ENCODE measurements around the gene SDK1. TPM values are rescaled to one million over a fixed set of nuclear protein-coding genes. Genes with fewer than 3 reads are reported as not detected.

SDK1 gene
- total RNA-seq, 1 donor from 2014 or later, result 1.3 TPM

DNA sequence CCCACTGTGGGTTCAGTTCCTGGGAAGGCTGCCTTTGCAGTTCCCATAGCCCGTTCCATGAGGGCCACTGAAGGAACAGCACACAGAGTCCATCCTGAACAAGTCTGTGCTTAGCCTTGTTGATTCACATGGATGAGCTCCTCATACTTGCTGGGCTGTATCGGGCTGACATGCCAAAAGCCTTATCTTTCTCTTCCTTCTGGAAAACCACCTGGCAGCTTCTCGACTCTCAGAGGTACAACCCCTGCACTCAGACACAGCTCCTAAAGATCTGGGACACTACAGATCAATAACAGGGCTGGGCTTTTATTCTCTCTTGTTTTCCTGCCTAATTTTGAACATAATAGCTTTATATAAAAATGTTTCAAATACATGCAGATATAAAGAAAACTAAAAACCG lies 667.2 kb downstream of the SDK1 start:
- ChIA-PET CTCF (no interaction called here), POLR2A (no interaction called here)
- H3K36me3 Mint-ChIP-seq (ENCODE audit: low read depth), result no peaks in the 10 kb centered on the region
- peaks cover 12% of the 10 kb centered on the region for H3K27me3 Mint-ChIP-seq
- no peak overlapping the region for H3K27ac Mint-ChIP-seq
- no peak overlapping the region for H3K4me3 Mint-ChIP-seq
- intact Hi-C loops (cut with micrococcal nuclease), result no loop called here
- H3K4me1 Mint-ChIP-seq, result no peaks in the 10 kb centered on the region
- H3K9me3 Mint-ChIP-seq, result no peaks in the 10 kb centered on the region
- DNase-seq (no peak), ATAC-seq (ENCODE audit: low read depth) (no peak)
- TF ChIP-seq, protein P1, sequence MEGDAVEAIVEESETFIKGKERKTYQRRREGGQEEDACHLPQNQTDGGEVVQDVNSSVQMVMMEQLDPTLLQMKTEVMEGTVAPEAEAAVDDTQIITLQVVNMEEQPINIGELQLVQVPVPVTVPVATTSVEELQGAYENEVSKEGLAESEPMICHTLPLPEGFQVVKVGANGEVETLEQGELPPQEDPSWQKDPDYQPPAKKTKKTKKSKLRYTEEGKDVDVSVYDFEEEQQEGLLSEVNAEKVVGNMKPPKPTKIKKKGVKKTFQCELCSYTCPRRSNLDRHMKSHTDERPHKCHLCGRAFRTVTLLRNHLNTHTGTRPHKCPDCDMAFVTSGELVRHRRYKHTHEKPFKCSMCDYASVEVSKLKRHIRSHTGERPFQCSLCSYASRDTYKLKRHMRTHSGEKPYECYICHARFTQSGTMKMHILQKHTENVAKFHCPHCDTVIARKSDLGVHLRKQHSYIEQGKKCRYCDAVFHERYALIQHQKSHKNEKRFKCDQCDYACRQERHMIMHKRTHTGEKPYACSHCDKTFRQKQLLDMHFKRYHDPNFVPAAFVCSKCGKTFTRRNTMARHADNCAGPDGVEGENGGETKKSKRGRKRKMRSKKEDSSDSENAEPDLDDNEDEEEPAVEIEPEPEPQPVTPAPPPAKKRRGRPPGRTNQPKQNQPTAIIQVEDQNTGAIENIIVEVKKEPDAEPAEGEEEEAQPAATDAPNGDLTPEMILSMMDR (IDR thresholded peaks at IDR 0.05), result no peak

DNA sequence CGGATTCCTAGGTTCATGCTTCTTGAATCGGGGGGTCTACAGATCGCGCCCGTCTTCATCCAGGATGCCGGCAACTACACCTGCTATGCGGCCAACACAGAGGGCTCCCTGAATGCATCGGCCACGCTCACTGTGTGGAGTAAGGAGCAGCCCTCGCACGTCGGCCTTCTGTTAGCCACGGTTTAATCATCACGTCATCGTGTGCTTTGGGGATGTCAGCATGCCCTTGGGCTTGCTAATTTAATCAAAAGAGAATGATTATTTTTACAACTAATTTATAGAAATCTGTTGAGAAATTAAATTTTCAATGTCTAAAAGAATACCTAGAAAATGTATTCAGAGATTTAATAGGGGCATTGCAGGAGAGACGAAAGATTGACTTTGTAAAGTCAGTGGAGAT lies 668.2 kb downstream of the SDK1 start:
- ChIA-PET CTCF (no interaction called here), POLR2A (no interaction called here)
- TF ChIP-seq, protein P1 (IDR thresholded peaks at IDR 0.05), result no peak
- Mint-ChIP-seq H3K4me3 (no peak overlapping the region), H3K36me3 (ENCODE audit: low read depth) (no peaks in the 10 kb centered on the region), H3K4me1 (no peaks in the 10 kb centered on the region), H3K9me3 (no peaks in the 10 kb centered on the region), H3K27me3 (peaks cover 12% of the 10 kb centered on the region), H3K27ac (no peak overlapping the region)
- intact Hi-C loops (cut with micrococcal nuclease), result no loop called here
- DNase-seq (no peak), ATAC-seq (ENCODE audit: low read depth) (no peak)

DNA sequence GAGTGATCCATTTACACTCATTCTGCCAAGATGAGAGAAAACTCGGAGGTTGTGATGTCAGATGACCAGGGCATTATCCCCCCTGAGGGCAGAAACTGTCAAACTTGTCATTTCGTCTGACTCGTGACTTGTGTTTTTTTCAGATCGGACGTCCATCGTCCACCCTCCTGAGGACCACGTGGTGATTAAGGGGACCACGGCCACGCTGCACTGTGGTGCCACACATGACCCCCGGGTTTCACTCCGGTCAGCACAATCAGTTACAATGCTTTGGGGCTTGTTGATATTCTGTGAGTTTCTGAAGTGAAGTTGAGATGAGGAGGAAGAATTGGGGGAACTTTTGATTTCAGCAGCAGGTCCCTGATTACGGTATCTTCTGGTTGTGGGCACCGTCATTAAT lies 670.3 kb downstream of the SDK1 start:
- H3K27me3 Mint-ChIP-seq, result peaks cover 12% of the 10 kb centered on the region
- no peaks in the 10 kb centered on the region for H3K4me1 Mint-ChIP-seq
- no peak overlapping the region for H3K27ac Mint-ChIP-seq
- TF ChIP-seq, protein P1 (IDR thresholded peaks at IDR 0.05), result no peak
- no peaks in the 10 kb centered on the region for H3K9me3 Mint-ChIP-seq
- H3K36me3 Mint-ChIP-seq (ENCODE audit: low read depth), result no peaks in the 10 kb centered on the region
- POLR2A ChIA-PET, result no interaction called here
- H3K4me3 Mint-ChIP-seq, result no peak overlapping the region
- no peak for ATAC-seq (ENCODE audit: low read depth)
- intact Hi-C loops (cut with micrococcal nuclease), result no loop called here
- CTCF ChIA-PET, result no interaction called here
- no peak for DNase-seq

DNA sequence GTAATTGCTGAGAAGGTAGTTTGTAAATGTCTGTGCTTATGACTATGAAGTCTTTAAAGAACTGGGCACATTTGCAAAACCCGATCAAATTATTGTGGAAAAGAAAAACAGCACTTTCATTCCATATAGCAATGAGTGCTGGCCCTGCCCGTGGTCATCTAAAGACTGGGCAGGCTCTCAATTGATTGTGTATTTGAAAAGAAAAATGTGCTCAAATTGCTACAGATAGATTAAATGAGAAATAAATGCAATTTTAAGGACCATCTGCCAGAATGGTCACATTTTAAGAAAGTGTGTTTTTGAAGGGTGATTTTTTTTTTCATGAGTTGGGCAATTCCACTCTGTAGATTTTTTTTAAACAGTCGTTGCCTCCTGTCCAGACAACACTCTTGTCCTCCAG lies 672.2 kb downstream of the SDK1 start:
- TF ChIP-seq, protein P1 (IDR thresholded peaks at IDR 0.05), result no peak
- Mint-ChIP-seq H3K4me1 (no peaks in the 10 kb centered on the region), H3K36me3 (ENCODE audit: low read depth) (no peaks in the 10 kb centered on the region), H3K27me3 (peaks cover 12% of the 10 kb centered on the region), H3K9me3 (no peaks in the 10 kb centered on the region), H3K4me3 (no peak overlapping the region), H3K27ac (no peak overlapping the region)
- DNase-seq, result no peak
- POLR2A ChIA-PET, result no interaction called here
- CTCF ChIA-PET, result no interaction called here
- intact Hi-C loops (cut with micrococcal nuclease), result no loop called here
- no peak for ATAC-seq (ENCODE audit: low read depth)

DNA sequence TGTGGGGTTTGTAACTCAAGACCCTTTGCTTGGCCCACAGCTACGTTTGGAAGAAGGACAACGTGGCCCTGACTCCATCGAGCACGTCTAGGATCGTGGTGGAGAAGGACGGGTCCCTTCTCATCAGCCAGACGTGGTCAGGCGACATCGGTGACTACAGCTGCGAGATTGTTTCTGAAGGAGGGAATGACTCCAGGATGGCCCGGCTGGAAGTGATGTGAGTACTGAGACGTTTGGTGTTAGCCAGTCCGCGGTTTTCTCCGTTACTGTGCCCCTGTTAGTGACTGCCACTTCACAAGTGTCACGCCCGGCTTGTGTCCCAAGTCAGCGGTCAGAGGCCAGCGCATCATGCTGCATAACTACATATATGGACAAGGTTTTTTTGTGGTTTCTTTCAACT lies 673.3 kb downstream of the SDK1 start:
- ChIA-PET POLR2A (no interaction called here), CTCF (no interaction called here)
- no peaks in the 10 kb centered on the region for H3K9me3 Mint-ChIP-seq
- H3K27ac Mint-ChIP-seq, result no peak overlapping the region
- no peaks in the 10 kb centered on the region for H3K36me3 Mint-ChIP-seq (ENCODE audit: low read depth)
- no peak overlapping the region for H3K4me3 Mint-ChIP-seq
- TF ChIP-seq, protein P1 (IDR thresholded peaks at IDR 0.05), result no peak
- H3K27me3 Mint-ChIP-seq, result peaks cover 12% of the 10 kb centered on the region
- intact Hi-C loops (cut with micrococcal nuclease), result no loop called here
- ATAC-seq (ENCODE audit: low read depth), result no peak
- DNase-seq, result no peak
- no peaks in the 10 kb centered on the region for H3K4me1 Mint-ChIP-seq

Measured in activated B cell treated with CpG ODN at 0.5 μM for 24 hours (primary cell).